WTC11 (cell line): Measurements from ENCODE around the gene FERMT1. TPM values are rescaled to one million over a fixed set of nuclear protein-coding genes. Genes with fewer than 3 reads are reported as not detected.

Experiments used
- ATAC-seq: fragments of 200-7000 bp; cut with Tn5 transposase; 2 replicates; pipeline ENCODE4 v1.10.0; 2021; ENCODE audit warnings: mild to moderate bottlenecking, moderate library complexity
- CTCF ChIA-PET: fragments of 300-600 bp; sonication (Branson Sonifier 250); formaldehyde crosslinking; loops from one replicate; lab custom pipeline; 2021; ENCODE audit warnings: antibody characterized with exemption; lab: Charles Lee
- POLR2A ChIA-PET: fragments of 350-600 bp; sonication (Branson Sonifier 250); formaldehyde crosslinking; loops from one replicate; lab custom pipeline; 2021; ENCODE audit warnings: antibody characterized with exemption; lab: Charles Lee
- DNase-seq: peaks from one replicate; pipeline ENCODE4 v3.0.0; 2021; ENCODE audit warnings: low spot score
- H3K27ac Mint-ChIP-seq: 2 replicates; pipeline ENCODE4 v1.8.0; 2021; ENCODE audit warnings: mixed read lengths
- H3K27me3 Mint-ChIP-seq: 2 replicates; pipeline ENCODE4 v1.8.0; 2021; ENCODE audit warnings: low read depth, mild to moderate bottlenecking, moderate library complexity, mixed read lengths
- H3K36me3 Mint-ChIP-seq: 2 replicates; pipeline ENCODE4 v1.8.0; 2021; ENCODE audit warnings: mixed read lengths
- H3K4me1 Mint-ChIP-seq: 2 replicates; pipeline ENCODE4 v1.8.0; 2022; ENCODE audit warnings: mixed read lengths
- H3K4me3 Mint-ChIP-seq: 2 replicates; pipeline ENCODE4 v1.8.0; 2021; ENCODE audit warnings: mild to moderate bottlenecking, moderate library complexity, mixed read lengths
- H3K9me3 Mint-ChIP-seq: 2 replicates; pipeline ENCODE4 v1.8.0; 2021; ENCODE audit warnings: mixed read lengths
- ATF2 ChIP-seq: sonication (generic); formaldehyde crosslinking; IDR thresholded peaks from 2 replicates; pipeline ENCODE4 v1.8.1; 2022; ENCODE audit warnings: low read depth, missing genetic modification reagents, borderline replicate concordance
- CTCF ChIP-seq: fragments of 200-600 bp; IDR thresholded peaks from 2 replicates; pipeline ENCODE4 v1.8.0; 2022; ENCODE audit warnings: antibody characterized with exemption
- ERG ChIP-seq: fragments of 250-450 bp; sonication (Bioruptor Pico); IDR thresholded peaks from 2 replicates; pipeline ENCODE4 v1.8.0; 2021; ENCODE audit warnings: mild to moderate bottlenecking
- FOXJ3 ChIP-seq: sonication (generic); formaldehyde crosslinking; IDR thresholded peaks from 2 replicates; pipeline ENCODE4 v1.9.0; 2021; ENCODE audit warnings: missing genetic modification reagents, mild to moderate bottlenecking, borderline replicate concordance
- GABPB1 ChIP-seq: sonication (generic); formaldehyde crosslinking; IDR thresholded peaks from 2 replicates; pipeline ENCODE4 v1.8.1; 2023; ENCODE audit warnings: mild to moderate bottlenecking, missing genetic modification reagents
- GTF2I ChIP-seq: fragments of 250-450 bp; sonication (Bioruptor Pico); conservative IDR thresholded peaks from 2 replicates; pipeline ENCODE4 v1.4.0; 2021; ENCODE audit warnings: mild to moderate bottlenecking
- IRF2 ChIP-seq: sonication (generic); formaldehyde crosslinking; IDR thresholded peaks from 2 replicates; pipeline ENCODE4 v1.8.0; 2022; ENCODE audit warnings: low read depth, missing genetic modification reagents, borderline replicate concordance
- NFE2L1 ChIP-seq: sonication (generic); formaldehyde crosslinking; IDR thresholded peaks from 2 replicates; pipeline ENCODE4 v1.8.1; 2023; ENCODE audit warnings: missing genetic modification reagents
- RELA ChIP-seq: sonication (generic); formaldehyde crosslinking; IDR thresholded peaks from 2 replicates; pipeline ENCODE4 v1.8.1; 2022; ENCODE audit warnings: missing genetic modification reagents, mild to moderate bottlenecking, borderline replicate concordance
- STAT6 ChIP-seq: sonication (generic); formaldehyde crosslinking; conservative IDR thresholded peaks from 2 replicates; pipeline ENCODE4 v1.8.1; 2023; ENCODE audit warnings: mild to moderate bottlenecking, low read depth, missing genetic modification reagents, moderate library complexity
- TEAD4 ChIP-seq: sonication (generic); formaldehyde crosslinking; IDR thresholded peaks from 2 replicates; pipeline ENCODE4 v1.8.0; 2022; ENCODE audit warnings: mild to moderate bottlenecking, missing genetic modification reagents
- ZBTB21 ChIP-seq: sonication (generic); formaldehyde crosslinking; IDR thresholded peaks from 2 replicates; pipeline ENCODE4 v1.8.1; 2023; ENCODE audit warnings: mild to moderate bottlenecking, missing genetic modification reagents, borderline replicate concordance
- ZNF532 ChIP-seq: fragments of 250-450 bp; sonication (Bioruptor Pico); IDR thresholded peaks from 2 replicates; pipeline ENCODE4 v1.9.0; 2021; ENCODE audit warnings: mild to moderate bottlenecking, borderline replicate concordance
- ZNF671 ChIP-seq: fragments of 250-450 bp; sonication (Bioruptor Pico); IDR thresholded peaks from 2 replicates; pipeline ENCODE4 v1.8.0; 2021; ENCODE audit warnings: mild to moderate bottlenecking
- total RNA-seq: library from RNA; stranded (reverse); gene quantifications from 3 replicates; pipeline ENCODE4 v1.2.3, GENCODE V29; 2021
- TF ChIP-seq, protein P1 (sequence below): sonication (generic); formaldehyde crosslinking; IDR thresholded peaks from 2 replicates; pipeline ENCODE4 v1.8.1; 2022; ENCODE audit warnings: low read depth, mild to moderate bottlenecking, moderate library complexity, missing genetic modification reagents, borderline replicate concordance
- TF ChIP-seq, protein P2 (sequence below): sonication (generic); formaldehyde crosslinking; IDR thresholded peaks from 2 replicates; pipeline ENCODE4 v1.8.0; 2022; ENCODE audit warnings: mild to moderate bottlenecking, missing genetic modification reagents

The FERMT1 gene
- total RNA-seq, 1 experiment from 2014 or later: 23.0 TPM

DNA sequence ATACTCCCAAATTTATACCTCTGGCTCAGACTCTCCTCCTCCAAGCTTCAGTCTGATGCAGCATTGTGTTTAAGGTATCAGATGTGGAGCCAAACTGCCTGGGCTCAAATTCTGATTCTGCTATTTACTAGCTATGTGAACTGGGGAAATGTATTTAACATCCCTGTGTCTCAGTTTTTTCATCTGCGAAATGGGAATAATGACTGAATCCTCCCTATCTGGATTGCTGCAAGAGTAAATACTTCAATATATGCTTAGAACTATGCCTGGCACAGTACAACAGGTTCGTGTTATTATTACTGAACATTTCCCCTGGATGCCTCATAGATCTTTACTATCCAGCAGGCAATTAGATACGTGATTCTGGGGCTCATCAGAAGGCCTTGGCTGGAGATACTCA, 74.4 kb downstream of the FERMT1 start (continued):
- no peak for TF ChIP-seq CTCF
- TF ChIP-seq, all 79 proteins: peak for 0

GRCh38 chr20:6046432-6046831, 76.4 kb downstream of the FERMT1 start:
- POLR2A ChIA-PET: no interaction called here
- Mint-ChIP-seq H3K9me3 (no peaks in the 10 kb centered on the region), H3K27me3 (peaks cover 39% of the 10 kb centered on the region), H3K4me3 (no peak overlapping the region), H3K36me3 (peaks cover 3% of the 10 kb centered on the region; the same call in 1 of the 2 replicates), H3K4me1 (peaks cover 3% of the 10 kb centered on the region; the same call in 1 of the 2 replicates), H3K27ac (no peak overlapping the region)
- CTCF ChIA-PET: no interaction called here
- DNase-seq (no peak), ATAC-seq (no peak)
- TF ChIP-seq, protein P1, sequence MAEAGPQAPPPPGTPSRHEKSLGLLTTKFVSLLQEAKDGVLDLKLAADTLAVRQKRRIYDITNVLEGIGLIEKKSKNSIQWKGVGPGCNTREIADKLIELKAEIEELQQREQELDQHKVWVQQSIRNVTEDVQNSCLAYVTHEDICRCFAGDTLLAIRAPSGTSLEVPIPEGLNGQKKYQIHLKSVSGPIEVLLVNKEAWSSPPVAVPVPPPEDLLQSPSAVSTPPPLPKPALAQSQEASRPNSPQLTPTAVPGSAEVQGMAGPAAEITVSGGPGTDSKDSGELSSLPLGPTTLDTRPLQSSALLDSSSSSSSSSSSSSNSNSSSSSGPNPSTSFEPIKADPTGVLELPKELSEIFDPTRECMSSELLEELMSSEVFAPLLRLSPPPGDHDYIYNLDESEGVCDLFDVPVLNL (CRISPR knock-in tag): no peak
- TF ChIP-seq, protein P2, sequence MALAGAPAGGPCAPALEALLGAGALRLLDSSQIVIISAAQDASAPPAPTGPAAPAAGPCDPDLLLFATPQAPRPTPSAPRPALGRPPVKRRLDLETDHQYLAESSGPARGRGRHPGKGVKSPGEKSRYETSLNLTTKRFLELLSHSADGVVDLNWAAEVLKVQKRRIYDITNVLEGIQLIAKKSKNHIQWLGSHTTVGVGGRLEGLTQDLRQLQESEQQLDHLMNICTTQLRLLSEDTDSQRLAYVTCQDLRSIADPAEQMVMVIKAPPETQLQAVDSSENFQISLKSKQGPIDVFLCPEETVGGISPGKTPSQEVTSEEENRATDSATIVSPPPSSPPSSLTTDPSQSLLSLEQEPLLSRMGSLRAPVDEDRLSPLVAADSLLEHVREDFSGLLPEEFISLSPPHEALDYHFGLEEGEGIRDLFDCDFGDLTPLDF (CRISPR knock-in tag): no peak
- TF ChIP-seq ZBTB21: no peak
- TF ChIP-seq IRF2 (CRISPR knock-in tag): no peak
- no peak for TF ChIP-seq ATF2 (CRISPR knock-in tag)
- TF ChIP-seq FOXJ3: no peak
- TF ChIP-seq ERG (CRISPR knock-in tag): no peak
- TF ChIP-seq GABPB1: no peak

GRCh38 chr20:6045566-6045965, 77.3 kb downstream of the FERMT1 start:
- H3K4me3 Mint-ChIP-seq: no peak overlapping the region
- TF ChIP-seq, protein P1 (CRISPR knock-in tag): no peak
- no peak for TF ChIP-seq STAT6 (CRISPR knock-in tag)
- no peak for TF ChIP-seq RELA (CRISPR knock-in tag)
- TF ChIP-seq, protein P2 (CRISPR knock-in tag): no peak
- no peak for TF ChIP-seq TEAD4
- no peak for TF ChIP-seq NFE2L1 (CRISPR knock-in tag)
- no peak for TF ChIP-seq ZNF532
- TF ChIP-seq GTF2I: no peak
- no peak for TF ChIP-seq ZNF671 (CRISPR knock-in tag)

More at GRCh38 chr20:6045566-6045965, 77.3 kb downstream of the FERMT1 start:
- ATAC-seq (no peak), DNase-seq (no peak)
- Mint-ChIP-seq H3K36me3 (peaks cover 3% of the 10 kb centered on the region; the same call in 1 of the 2 replicates), H3K27me3 (peaks cover 30% of the 10 kb centered on the region), H3K27ac (no peak overlapping the region), H3K4me1 (no peaks in the 10 kb centered on the region; the same call in 1 of the 2 replicates), H3K9me3 (no peaks in the 10 kb centered on the region)
- ChIA-PET POLR2A (no interaction called here), CTCF (no interaction called here)
